K562 (cell line): Measurements from ENCODE around the gene COQ10B. TPM values are rescaled to one million over a fixed set of nuclear protein-coding genes. Genes with fewer than 3 reads are reported as not detected.

ENCODE experiments used
- BACH1 ChIP-seq: fragments of 200-800 bp; sonication (Bioruptor generic); IDR thresholded peaks from 2 replicates; pipeline ENCODE4 v1.6.1; 2016; ENCODE audit warnings: missing genetic modification characterization, missing compliant biosample characterization
- BRD9 ChIP-seq: fragments of 450-650 bp; IDR thresholded peaks from 2 replicates; pipeline ENCODE4 v1.6.1; 2018; ENCODE audit warnings: low read depth; ENCODE audit not compliant: partially characterized antibody
- CXXC5 ChIP-seq: fragments of 250-450 bp; sonication (Bioruptor Pico); IDR thresholded peaks from 2 replicates; pipeline ENCODE4 v1.8.0; 2022; ENCODE audit warnings: inconsistent platforms, mild to moderate bottlenecking, moderate library complexity
- LCOR ChIP-seq: sonication (generic); formaldehyde crosslinking; IDR thresholded peaks from 2 replicates; pipeline ENCODE4 v1.8.0; 2022; ENCODE audit warnings: mild to moderate bottlenecking, missing genetic modification reagents
- SMAD1 ChIP-seq: fragments of 150-350 bp; IDR thresholded peaks from 2 replicates; pipeline ENCODE4 v1.6.1; 2014; ENCODE audit warnings: low read length, low read depth; ENCODE audit not compliant: partially characterized antibody
- ZMIZ1 ChIP-seq, 2 experiments: fragments of 150-350 bp in 1 of 2; IDR thresholded peaks; 2 replicates each; pipeline ENCODE4 v1.6.1; 2012 to 2016; ENCODE audit warnings: low read depth in 2 of 2, low read length in 2 of 2, mild to moderate bottlenecking in 1 of 2, moderate library complexity in 1 of 2
- ZNF280A ChIP-seq: fragments of 450-650 bp; IDR thresholded peaks from 2 replicates; pipeline ENCODE4 v1.6.1; 2018; ENCODE audit warnings: mild to moderate bottlenecking, low read depth; ENCODE audit not compliant: partially characterized antibody
- ZNF407 ChIP-seq: fragments of 450-650 bp; IDR thresholded peaks from 2 replicates; pipeline ENCODE4 v1.6.1; 2016; ENCODE audit warnings: low read depth
- ZNF764 ChIP-seq: fragments of 250-450 bp; sonication (Bioruptor Pico); IDR thresholded peaks from 2 replicates; pipeline ENCODE4 v1.4.0; 2020; ENCODE audit warnings: low read depth, mild to moderate bottlenecking, moderate library complexity
- polyA plus RNA-seq, 8 experiments: library from polyadenylated mRNA; depleted of rRNA in 4 of 8; stranded (reverse) in 5 of 8; unstranded in 3 of 8; fragments of >200 nt; fragmentation: Nextera tagmentation in 2 of 8; fragmentation: Illumina TruSeq in 1 of 8; extraction: Ambion mirVana in 2 of 8; extraction: Trizol in 1 of 8; gene quantifications; 2 replicates each; pipeline versions ENCODE4 v1.2.1 to v1.2.3, GENCODE V29; 2011 to 2014; ENCODE audit warnings: inconsistent platforms in 1 of 8, missing spikeins in 1 of 8
- total RNA-seq, 7 experiments: library from RNA; depleted of rRNA in 6 of 7; stranded (reverse); fragments of >200 nt in 6 of 7; fragmentation: Illumina TruSeq in 2 of 7; extraction: Trizol in 2 of 7; gene quantifications; 2 replicates each; pipeline versions ENCODE4 v1.2.1 to v1.2.3, GENCODE V29; 2011 to 2021; ENCODE audit warnings: low replicate concordance in 1 of 7
- TF ChIP-seq, protein P1 (sequence below): fragments of 250-450 bp; sonication (Bioruptor Pico); IDR thresholded peaks from 2 replicates; pipeline ENCODE4 v1.6.1; 2021; ENCODE audit warnings: mild to moderate bottlenecking

Gene COQ10B
- total and polyA plus RNA-seq, 9 of the 15 experiments (the other 6 are each of a cell fraction or from before 2014, with no cell fraction given), result 3.1 to 13.1 (median 7.7) TPM

- no peak for TF ChIP-seq ZMIZ1 (IDR thresholded peaks at IDR 0.05; ENCODE audit: low read depth in 2 of 2, low read length in 2 of 2)
- no peak for TF ChIP-seq BACH1 (tag)
- no peak for TF ChIP-seq BRD9
- TF ChIP-seq CXXC5 (CRISPR knock-in tag), result no peak
- no peak for TF ChIP-seq ZNF280A
- TF ChIP-seq, protein P1, sequence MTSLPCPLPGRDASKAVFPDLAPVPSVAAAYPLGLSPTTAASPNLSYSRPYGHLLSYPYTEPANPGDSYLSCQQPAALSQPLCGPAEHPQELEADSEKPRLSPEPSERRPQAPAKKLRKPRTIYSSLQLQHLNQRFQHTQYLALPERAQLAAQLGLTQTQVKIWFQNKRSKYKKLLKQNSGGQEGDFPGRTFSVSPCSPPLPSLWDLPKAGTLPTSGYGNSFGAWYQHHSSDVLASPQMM (CRISPR knock-in tag), result no peak
- no peak for TF ChIP-seq ZNF764 (CRISPR knock-in tag)
- no peak for TF ChIP-seq SMAD1
- TF ChIP-seq ZNF407, result no peak
- TF ChIP-seq LCOR (CRISPR knock-in tag), result no peak
Measured at GRCh38 chr2:197414515-197414914, 38.8 kb upstream of the COQ10B start (continued).
